GM12892 (cell line): ENCODE data around the gene POLR3H.

Source experiments
- POLR2A ChIP-seq: IDR thresholded peaks from 2 replicates; pipeline ENCODE4 v1.6.1; 2011; ENCODE audit warnings: low read depth, low read length, control low read depth
- POLR2AphosphoS5 ChIP-seq: IDR thresholded peaks from 2 replicates; pipeline ENCODE4 v1.6.1; 2011; ENCODE audit warnings: low read depth, low read length, control low read depth

DNA sequence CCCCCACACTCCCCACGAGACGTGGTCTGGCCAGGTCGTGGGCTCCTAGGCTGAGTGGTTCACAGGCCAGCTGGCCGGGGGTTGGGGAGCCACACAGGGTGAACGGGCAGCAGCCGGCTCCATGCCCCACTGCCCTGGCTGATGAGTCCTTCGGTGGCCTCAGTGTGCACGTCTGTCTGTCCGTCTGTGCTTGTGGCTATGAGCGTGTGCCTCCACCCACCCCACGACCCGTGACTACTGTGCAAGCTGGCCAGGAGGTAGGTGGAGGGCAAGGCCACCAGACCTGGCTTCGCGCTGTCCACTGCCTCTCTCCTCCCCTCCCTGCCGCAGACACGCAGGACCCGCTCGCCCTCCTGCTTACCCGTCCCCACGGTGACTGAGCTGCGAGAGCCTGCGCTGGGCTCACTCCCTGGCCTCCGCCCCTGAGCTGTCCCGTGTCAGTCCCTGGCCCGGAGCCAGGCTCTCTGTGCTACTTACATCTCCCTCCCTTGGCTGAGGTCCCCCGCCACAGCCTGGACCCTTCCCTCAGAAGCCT is 30.6 kb upstream of the POLR3H start:
- TF ChIP-seq POLR2A (no peak), POLR2AphosphoS5 (no peak)
